Lung (tissue), 12 donors: ENCODE measurements around the gene ODAPH. TPM values are rescaled to one million over a fixed set of nuclear protein-coding genes. Genes with fewer than 3 reads are reported as not detected.
A peak's percentile ranks its signal among the peaks of the same experiment; 100 is the strongest.

Source experiments
- ATAC-seq: fragments of 200-7000 bp; cut with Tn5 transposase; one replicate; pipeline ENCODE4 v1.9.1; 2020; ENCODE audit warnings: moderate number of reproducible peaks; ENCODE audit not compliant: insufficient read depth, low FRiP score
- DNase-seq, 3 donors: peaks; one replicate each; pipeline ENCODE4 v3.0.0-alpha.2; 2013 to 2017
- H3K27ac ChIP-seq, 2 donors: one replicate each; pipeline ENCODE4 v1.5.1; 2013; ENCODE audit warnings: mild to moderate bottlenecking in 2 of 2, moderate library complexity in 2 of 2, control low read depth in 1 of 2, inconsistent platforms in 1 of 2, low read depth in 1 of 2, low read length in 1 of 2
- H3K27me3 ChIP-seq, 3 donors: one replicate each; pipeline ENCODE4 v1.5.1; 2013; ENCODE audit warnings: low read length in 2 of 3; ENCODE audit not compliant: control insufficient read depth in 3 of 3, insufficient read depth in 3 of 3
- H3K36me3 ChIP-seq, 4 donors: one replicate each; pipeline ENCODE4 v1.5.1; 2013; ENCODE audit warnings: low read length in 4 of 4, mild to moderate bottlenecking in 1 of 4, moderate library complexity in 1 of 4; ENCODE audit not compliant: control insufficient read depth in 4 of 4, insufficient read depth in 4 of 4
- H3K4me1 ChIP-seq, 5 donors: one replicate each; pipeline ENCODE4 v1.5.1; 2013; ENCODE audit warnings: low read length in 5 of 5, mild to moderate bottlenecking in 2 of 5, moderate library complexity in 1 of 5; ENCODE audit not compliant: control insufficient read depth in 5 of 5, insufficient read depth in 5 of 5
- H3K4me3 ChIP-seq: one replicate; pipeline ENCODE4 v1.5.1; 2013; ENCODE audit warnings: mild to moderate bottlenecking, control low read depth, moderate library complexity
- H3K9ac ChIP-seq, 2 donors: one replicate each; pipeline ENCODE4 v1.5.1; 2013; ENCODE audit warnings: low read length in 2 of 2, control low read depth in 1 of 2; ENCODE audit not compliant: insufficient read depth in 1 of 2
- H3K9me3 ChIP-seq, 4 donors: one replicate each; pipeline ENCODE4 v1.5.1; 2013; ENCODE audit warnings: low read length in 3 of 4, mild to moderate bottlenecking in 1 of 4, moderate library complexity in 1 of 4; ENCODE audit not compliant: control insufficient read depth in 4 of 4, insufficient read depth in 3 of 4
- CTCF ChIP-seq: IDR thresholded peaks from 2 replicates; pipeline ENCODE4 v1.5.1; 2012; ENCODE audit warnings: mild to moderate bottlenecking; ENCODE audit errors: control extremely low read depth, extremely low read depth
- WGBS, 2 donors: extraction: QIAGEN DNeasy Blood & Tissue Kit; methylation state at CpG; one replicate each; pipeline ENCODE4 v1.1.7; 2013; 5-methylcytosine and 5-hydroxymethylcytosine counted together
- polyA plus RNA-seq, 2 donors: library from polyadenylated mRNA; stranded (reverse); fragments of 200-250 nt; gene quantifications; one replicate each; pipeline ENCODE4 v1.2.1, GENCODE V29; 2013
- total RNA-seq, 2 donors: library from RNA; depleted of rRNA in 1 of 2; stranded (reverse); fragments of >200 nt in 1 of 2; gene quantifications; one replicate each; pipeline ENCODE4 v1.2.1, GENCODE V29; 2014 to 2021
- donor health status: control.
- donor health status: control.
- donor health status: Bipolar disorder and iron deficiency.
- donor health status: healthy.
- donor health status: DM: yes; HTN: yes; CAD: no.

Gene ODAPH
- total and polyA plus RNA-seq, 4 donors, result 0.02 to 0.10 TPM; not detected in 2

DNA sequence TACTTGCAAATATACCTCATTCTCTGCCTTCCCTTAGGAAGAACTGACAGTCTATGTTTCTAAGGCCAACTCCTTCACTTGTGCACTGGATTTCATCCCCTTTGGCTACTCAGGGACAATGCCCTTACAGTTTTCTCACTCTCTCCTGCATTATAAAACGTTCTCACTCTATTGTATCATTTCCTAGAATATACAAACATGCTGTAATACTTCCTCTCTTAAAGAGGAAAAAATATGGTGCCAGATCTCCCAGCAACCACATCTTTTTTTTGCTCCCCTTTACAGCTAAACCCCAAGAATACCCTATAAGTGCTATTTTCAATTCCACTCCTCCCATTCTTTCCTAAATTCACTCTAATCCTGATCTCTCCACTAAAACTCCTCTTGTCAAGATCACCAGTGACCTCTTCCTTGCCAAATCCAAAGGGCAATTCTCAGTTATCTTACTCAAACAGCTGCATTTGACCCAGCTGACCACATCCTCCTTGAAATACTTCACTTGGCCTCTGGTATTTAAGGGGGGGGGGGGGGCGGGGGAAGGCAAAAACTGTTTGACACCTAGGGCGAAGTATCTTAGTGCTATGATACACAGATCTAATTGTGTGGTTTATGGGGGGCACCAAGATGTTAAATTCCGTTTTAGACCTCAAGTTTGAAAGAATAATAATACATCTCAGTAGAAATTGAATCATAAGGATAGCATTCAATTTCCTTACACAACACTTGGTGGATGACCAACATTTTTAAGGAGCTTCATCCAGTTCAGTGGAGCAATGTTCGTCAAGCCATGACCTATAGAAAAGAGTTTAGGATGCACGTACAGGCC, 43.3 kb upstream of the ODAPH start:
- peaks cover 1 to 30% (median 17%) of the 10 kb centered on the region in 5 donors for H3K4me1 ChIP-seq
- H3K27me3 ChIP-seq, result no peaks in the 10 kb centered on the region
- no peaks in the 10 kb centered on the region for H3K9me3 ChIP-seq
- H3K4me3 ChIP-seq, result no peak overlapping the region
- DNase-seq (peak in 2 of 3 donors; percentile 22 to 43), ATAC-seq (no peak)
- WGBS, 2 donors, result 7 to 22% methylated on average over 6 of the region's 6 CpGs
- TF ChIP-seq CTCF, result no peak
- H3K36me3 ChIP-seq, result peaks cover 0 to 13% (median 9%) of the 10 kb centered on the region in 4 donors
- H3K27ac ChIP-seq, result peak overlapping the region; percentile 53 to 94
- H3K9ac ChIP-seq, result no peak overlapping the region

- WGBS, 2 donors, result 0 to 2% methylated on average over 12 of the region's 12 CpGs
- Histone ChIP-seq H3K27me3 (no peaks in the 10 kb centered on the region), H3K4me1 (peaks cover 1 to 30% (median 17%) of the 10 kb centered on the region in 5 donors), H3K36me3 (peaks cover 1 to 23% (median 9%) of the 10 kb centered on the region in 4 donors), H3K4me3 (peak overlapping the region; percentile 84), H3K27ac (peak overlapping the region; percentile 93 to 94), H3K9me3 (no peaks in the 10 kb centered on the region), H3K9ac (peak overlapping the region; percentile 71 to 99)
- no peak for ATAC-seq
- TF ChIP-seq CTCF, result no peak
- DNase-seq, result peak in 1 of 3 donors; percentile 62
These were observed 42.2 kb upstream of the ODAPH start for GRCh38 chr4:75513526-75514130.

DNA sequence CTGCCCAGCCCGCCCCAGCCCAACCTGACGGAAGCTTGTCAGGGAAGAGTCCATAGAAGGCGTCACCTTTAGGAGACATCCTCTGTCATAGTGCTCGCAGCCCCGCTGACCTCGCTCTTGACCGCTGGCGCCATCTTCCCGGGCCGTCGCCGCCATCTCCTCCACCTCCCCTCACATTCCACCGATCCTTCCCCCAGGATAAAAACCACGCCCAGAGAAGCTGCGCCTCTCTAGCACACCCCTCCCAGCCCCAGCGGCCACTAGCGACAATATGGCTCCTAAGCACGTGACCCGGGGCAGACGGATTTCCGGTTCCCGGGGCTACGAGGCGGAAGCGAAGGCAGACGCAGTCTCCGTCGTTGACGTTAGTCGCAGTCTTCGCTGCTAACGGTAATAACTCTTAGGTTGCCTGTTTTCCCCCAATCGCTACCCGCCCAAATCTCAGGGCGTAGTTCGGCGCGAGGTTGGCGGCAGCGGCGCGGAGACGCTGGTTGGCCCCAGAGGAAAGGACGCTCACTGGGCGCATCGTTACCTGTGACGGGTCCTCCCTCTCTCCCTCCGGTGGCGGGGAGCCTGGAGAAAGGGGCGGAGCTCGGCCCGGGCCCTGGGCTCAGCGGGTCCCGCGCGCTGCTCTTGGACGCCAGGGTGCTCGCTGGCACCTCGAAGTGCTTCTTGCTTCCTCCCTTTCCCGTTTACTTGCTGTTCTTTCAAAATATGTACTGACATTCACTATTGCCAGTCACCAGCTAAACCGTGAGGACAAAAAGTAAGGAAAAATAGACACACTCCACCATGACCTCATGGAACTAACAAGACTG, 41.5 kb upstream of the ODAPH start, which contains the start of the genes RCHY1 and THAP6:
RCHY1 (minus strand) TSS at position 273 of the 818 bp plus-strand sequence; CDS start at position 156, 117 bp downstream.
THAP6 (plus strand) TSS at position 343 of the 818 bp plus-strand sequence. CDS start 980 bp downstream, outside the sequence.
- Histone ChIP-seq H3K36me3 (peaks cover 3 to 26% (median 11%) of the 10 kb centered on the region in 4 donors), H3K27ac (peak within 1 kb of the TSS; percentile 93 to 97), H3K9me3 (no peaks in the 10 kb centered on the region), H3K27me3 (no peaks in the 10 kb centered on the region), H3K4me1 (peaks cover 1 to 30% (median 17%) of the 10 kb centered on the region in 5 donors), H3K4me3 (peak within 1 kb of the TSS; percentile 84), H3K9ac (peak within 1 kb of the TSS; percentile 71 to 99)
- DNase-seq (peak; percentile 96 to 98 (median 98)), ATAC-seq (peak; percentile 94)
- TF ChIP-seq CTCF, result no peak
- whole genome bisulfite sequencing, 2 donors, result 0% methylated on average over 57 to 61 of the region's 61 CpGs
